Left renal pelvis (tissue), 4 donors: Measurements from ENCODE around the gene SORBS2. TPM values are rescaled to one million over a fixed set of nuclear protein-coding genes. Genes with fewer than 3 reads are reported as not detected.

ENCODE experiments used
- DNase-seq, 4 donors: peaks; one replicate each; pipeline ENCODE4 v3.0.0-alpha.2; 2013; ENCODE audit warnings: low read depth in 4 of 4, low spot score in 3 of 4
- polyA plus RNA-seq, 4 donors: library from polyadenylated mRNA; unstranded; fragments of 120-200 nt; gene quantifications; one replicate each; pipeline ENCODE4 v1.2.1, GENCODE V29; 2013; ENCODE audit not compliant: insufficient read length in 4 of 4

SORBS2 gene
- polyA plus RNA-seq, 4 donors = 23.3 to 73.3 (median 65.8) TPM

DNA sequence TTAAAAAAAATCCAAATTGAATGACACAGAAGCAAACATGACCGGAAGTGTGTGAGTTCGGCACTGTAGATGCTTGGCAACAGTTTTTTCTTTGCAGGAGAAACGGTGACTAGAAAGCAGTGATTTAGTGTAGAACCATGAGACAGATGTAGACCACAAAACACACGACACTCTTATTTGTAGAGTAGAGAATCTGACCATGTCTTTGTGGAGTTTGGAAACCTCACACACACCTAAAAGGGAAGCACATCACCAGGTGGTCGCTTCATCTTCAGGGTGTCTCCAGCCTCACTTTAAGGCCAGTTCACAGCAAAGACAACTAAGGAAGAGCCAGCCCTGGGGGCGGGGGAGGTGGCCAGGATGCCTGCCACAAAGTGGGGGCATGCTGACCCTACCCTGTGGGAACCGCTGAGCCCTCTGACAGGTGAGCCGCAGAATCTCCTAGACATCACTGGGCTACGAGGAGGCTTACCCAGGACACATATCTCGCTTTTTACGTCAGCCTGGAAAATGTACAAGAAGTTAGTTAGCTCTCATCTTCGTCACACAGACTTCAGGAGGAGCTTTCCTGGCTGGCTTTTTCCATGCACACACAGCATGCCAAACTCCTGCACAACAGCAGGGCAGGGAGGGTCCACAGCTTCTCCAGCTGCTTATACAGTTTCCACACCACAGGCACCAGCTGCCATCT lies 212.3 kb downstream of the SORBS2 start:
- no peak for DNase-seq

DNA sequence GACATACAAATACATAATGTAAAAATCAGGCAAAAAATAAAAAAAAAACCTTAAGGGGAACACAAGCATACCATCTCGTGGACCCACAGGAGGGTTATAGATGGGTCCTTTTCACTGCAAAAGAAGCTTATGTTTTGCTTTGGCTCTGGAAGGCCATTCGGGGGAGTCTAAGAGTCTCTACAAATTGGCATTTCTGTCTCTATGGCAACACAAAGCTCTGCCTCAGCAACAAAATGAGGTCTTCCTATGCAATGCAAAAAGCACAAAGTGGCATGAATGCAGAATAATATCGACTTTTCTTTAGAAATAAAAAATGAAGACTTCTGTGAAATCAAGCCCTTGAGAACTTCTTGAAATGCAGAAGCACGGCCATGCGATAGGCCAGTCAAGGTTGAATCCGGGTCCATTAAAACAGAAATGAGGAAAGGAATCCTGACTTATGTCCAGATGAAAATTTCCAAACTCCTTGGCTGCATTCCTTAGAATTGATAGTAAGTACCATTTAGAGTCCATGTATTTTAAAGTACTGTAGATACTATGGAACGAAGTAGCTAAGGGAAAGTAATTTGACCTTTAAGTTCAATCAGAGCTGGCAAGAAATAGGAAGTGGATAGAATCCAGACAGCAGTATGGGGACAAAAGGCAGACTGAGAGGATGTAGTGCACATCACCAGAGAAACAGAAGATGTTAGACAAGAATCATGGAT lies 213.0 kb downstream of the SORBS2 start:
- no peak for DNase-seq

GRCh38 chr4:185597532-185598188 lies 214.3 kb downstream of the SORBS2 start:
- peak in 3 of 4 donors; percentile 48 to 61 (median 55) for DNase-seq

DNA sequence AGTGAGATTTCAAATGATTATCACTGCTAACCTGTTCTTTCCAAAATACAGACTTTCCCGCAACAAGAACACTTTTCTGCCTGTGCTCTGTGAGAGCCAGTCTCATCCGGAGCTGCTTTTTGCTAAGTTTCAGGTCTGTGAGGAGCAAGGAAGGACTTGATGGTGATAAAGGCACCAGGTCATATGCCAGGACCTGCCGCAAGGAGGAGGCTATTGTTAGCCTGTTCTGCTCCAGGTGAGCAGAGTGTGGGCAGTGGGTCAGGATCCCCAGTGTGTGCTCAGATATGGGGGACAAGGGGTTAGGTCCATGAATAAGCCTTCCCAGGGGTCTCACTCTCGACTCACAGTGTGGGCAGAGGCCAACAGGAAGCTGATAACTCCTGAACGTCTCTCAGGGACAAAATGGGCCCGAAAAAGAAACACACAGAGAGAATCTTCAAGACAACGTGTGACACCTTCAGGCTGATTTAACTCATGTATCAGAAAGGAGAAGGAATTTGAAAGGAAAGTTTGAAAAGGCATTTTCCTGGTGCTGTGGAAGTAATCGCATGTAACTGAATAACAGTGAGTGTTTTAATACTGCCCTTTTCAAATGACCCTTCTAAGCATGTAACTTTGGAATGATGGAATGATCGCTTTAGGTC lies 219.0 kb downstream of the SORBS2 start:
- no peak for DNase-seq

DNA sequence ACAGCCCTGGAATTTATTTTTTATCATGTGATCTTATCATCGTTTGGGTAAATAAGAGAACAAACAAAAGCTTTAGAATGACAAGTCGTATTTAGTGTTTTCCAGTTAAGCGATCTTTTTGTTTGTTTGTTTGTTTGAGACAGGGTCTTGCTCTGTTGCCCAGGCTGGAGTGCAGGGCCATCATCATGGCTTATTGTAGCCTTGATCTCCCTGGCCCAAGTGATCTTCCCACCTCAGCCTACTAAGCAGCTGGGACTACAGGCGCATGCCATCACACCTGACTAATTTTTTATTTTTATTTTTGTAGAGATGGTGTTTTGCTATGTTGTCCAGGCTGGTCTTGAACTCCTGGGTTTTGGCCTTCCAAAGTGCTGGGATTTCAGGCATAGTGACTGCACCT lies 219.6 kb downstream of the SORBS2 start:
- no peak for DNase-seq

DNA sequence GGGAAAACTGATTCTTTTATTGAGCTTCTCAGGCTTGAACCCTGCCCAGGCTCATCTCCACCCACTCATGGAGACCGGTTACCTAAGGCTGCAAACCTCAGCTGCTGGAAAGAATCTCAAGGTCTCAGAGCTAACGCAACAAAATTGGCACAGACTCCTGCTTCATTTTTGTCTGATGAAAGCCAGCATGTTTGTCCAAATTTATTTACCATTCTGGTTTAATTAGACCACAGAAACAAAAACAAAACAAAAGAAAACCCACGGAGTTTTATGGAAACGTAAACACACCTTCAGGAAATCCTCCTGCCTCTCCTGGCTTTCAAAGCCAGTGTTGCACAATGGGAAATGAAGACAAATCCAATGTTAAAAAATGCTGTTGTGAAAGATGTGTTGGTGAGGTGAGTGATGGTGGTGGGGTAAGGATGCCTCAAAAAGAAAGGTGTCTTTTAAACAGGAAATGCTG lies 220.3 kb downstream of the SORBS2 start:
- no peak for DNase-seq

DNA sequence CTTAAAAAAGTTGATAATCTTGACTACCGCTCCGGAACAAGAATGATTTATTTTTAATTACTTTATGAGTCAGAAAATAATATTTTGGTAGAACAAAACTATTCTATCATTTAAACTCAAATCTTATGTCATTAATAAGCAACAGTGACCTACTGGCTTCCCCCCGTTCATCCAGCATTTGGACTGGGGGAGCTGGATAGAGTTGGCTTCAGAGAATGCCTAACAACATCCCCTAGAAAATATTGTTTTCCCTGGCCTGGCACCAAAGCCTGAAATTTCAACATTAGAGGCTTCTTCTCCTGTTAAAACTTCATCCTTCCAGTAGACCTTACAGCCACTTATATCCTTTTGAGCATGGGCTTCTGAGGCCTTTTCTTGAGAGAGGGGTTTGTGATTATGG lies 221.0 kb downstream of the SORBS2 start:
- no peak for DNase-seq

- no peak for DNase-seq
Observed at GRCh38 chr4:185589067-185589836, 222.7 kb downstream of the SORBS2 start.

- no peak for DNase-seq
Observed at GRCh38 chr4:185587427-185588161, 224.4 kb downstream of the SORBS2 start.

GRCh38 chr4:185587030-185587426 lies 225.0 kb downstream of the SORBS2 start:
- no peak for DNase-seq

DNA sequence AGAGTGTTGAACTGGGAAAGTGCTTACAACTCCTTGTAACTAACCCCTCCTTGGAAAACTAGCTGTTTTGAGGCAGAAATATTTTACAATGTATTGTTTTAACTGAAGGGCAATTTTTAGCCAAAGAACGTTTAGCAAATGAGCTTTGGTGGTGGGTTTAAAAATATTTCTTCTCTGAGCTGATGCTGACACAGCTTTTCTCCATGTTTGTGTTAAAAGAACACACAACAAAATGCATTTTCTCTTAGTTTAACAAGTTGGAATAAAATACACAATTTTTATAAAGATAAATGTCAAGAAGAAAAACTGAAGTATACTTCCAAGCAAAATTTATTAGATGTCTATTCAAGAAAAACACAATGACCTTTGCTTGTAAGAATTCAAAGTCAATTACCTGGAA lies 226.8 kb downstream of the SORBS2 start:
- no peak for DNase-seq

DNA sequence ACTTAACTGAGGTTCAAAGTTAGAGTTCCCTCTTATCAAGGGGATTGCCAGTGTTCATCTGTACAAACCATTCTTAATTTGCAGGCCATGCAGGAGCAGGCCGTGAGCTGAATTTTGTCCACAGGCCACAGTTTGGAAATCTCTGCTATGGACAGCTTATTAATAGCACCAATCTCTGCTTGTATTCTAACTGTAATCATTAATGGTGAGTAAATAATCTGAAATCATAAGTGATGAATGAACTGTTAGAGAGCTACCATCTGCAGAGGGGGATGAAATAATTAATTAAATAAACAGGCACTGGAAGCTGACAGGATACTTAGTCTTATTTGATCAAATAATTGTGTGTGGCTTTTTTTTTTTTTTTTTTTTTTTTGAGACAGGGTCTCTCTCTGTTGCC lies 228.2 kb downstream of the SORBS2 start:
- DNase-seq = no peak

GRCh38 chr4:185582651-185583400 lies 229.2 kb downstream of the SORBS2 start:
- no peak for DNase-seq

- no peak for DNase-seq
Observed at GRCh38 chr4:185580699-185581098, 231.3 kb downstream of the SORBS2 start.

DNA sequence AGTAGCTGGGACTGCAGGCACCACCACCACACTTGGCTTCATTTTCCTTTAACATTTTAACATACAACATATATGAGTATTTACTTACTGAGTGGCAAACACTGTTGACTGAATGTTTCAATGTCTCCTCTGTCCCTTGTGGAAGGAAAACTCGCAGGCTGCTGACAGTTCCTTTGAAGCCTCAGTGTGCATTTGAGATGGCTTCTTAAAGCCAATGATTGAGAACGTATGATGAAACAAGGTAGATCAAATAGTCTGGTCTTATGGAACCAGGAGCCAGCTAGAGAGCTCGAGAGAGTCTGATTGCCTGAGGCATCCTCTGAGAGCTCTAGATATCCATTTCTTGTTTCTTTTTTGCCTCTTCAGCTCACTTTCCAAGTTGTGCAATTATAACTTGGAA lies 233.7 kb downstream of the SORBS2 start:
- no peak for DNase-seq

GRCh38 chr4:185576962-185577950 lies 234.7 kb downstream of the SORBS2 start:
- DNase-seq = no peak

- no peak for DNase-seq
Observed at GRCh38 chr4:185576314-185576961, 235.6 kb downstream of the SORBS2 start.
